Measurements from ENCODE around the gene MAPK12.

MAPK12 gene

DNA sequence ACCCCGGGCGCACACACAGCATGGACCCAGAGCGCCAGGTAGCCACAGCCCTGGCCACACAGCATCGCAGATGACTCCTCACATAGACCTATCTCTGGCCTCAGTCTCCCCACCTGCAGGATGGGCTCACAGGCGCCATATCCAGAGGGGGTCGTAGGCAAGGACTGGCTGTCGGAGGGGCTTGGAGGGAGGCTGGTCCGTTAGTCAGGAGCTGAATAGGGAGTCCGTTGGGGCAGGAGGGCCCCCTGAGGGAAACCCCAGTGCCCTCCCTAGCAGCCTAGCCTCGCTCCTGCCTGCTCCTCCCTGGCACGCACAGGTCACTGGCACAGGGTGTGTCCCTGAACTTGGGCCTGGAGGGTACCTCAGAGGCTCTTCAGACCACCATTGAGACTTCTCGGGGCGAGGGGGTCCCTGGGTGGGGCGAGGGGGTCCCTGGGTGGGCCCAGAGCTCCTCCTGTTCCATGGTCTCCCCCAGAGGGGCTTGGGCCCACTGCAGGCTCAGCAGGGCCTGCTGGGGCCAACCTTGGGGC lies 44.0 kb upstream of the MAPK12 start:
- no peaks in the 10 kb centered on the region for H3K36me3 ChIP-seq (ENCODE audit: insufficient read depth, low read length)
- H3K27me3 ChIP-seq (ENCODE audit: insufficient read depth, low read length) = peaks cover 7% of the 10 kb centered on the region; the same call in 1 of the 2 replicates
- WGBS = 84% methylated on average over 14 of the region's 14 CpGs
- H3K4me1 ChIP-seq (ENCODE audit: insufficient read depth, low read length) = peaks cover 20% of the 10 kb centered on the region; the same call in 1 of the 2 replicates
- no peak overlapping the region for H3K9ac ChIP-seq (ENCODE audit: low read depth, low read length)
- peak overlapping the region; percentile 74; the same call in 1 of the 2 replicates for H3K4me3 ChIP-seq (ENCODE audit: low read length)
- H3K9me3 ChIP-seq (ENCODE audit: insufficient read depth, low read depth, low read length) = no peaks in the 10 kb centered on the region
- no peak overlapping the region for H3K27ac ChIP-seq (ENCODE audit: low read depth, low read length)

DNA sequence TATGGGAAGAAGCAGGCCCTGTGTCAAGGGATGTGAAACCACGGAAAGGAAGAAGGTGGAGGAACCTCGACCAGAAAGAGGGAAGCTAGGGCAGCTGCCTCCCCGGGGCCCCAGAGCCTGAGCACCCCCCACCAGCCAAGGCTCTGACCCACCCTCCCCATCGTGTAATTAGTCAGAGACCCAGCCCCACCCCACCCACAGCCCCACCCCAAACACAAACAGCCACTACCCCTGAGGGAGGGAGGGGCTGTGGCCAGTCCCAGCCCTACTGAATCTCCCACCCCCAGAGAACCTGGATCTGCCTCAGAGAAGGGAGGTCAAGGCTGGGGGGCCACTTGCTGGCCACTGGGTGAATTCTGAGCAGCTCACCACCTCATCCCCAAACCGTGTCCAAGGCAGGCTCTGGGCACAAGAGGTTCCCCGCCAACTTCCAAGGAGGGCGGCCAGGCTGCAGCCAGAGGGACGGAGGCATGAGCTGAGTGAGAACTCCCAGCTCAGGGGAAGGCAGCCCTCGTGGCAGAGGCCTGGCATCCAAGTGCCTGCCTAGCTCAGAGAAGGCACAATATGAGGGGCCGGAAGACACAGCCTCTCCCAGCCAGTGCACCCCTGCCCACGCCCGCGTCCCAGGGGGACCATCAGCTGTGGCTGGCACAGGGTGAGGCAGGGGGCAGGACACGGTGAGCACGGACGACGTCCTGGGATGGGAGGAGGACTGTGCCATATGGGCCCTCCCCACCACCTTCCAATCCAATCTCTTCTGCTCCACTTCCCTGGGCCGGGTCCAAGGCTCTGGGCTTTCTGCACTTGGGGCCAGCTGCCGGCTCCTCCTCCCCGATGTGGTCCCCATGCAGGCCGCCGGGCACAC lies 43.3 kb upstream of the MAPK12 start:
- Histone ChIP-seq H3K36me3 (ENCODE audit: insufficient read depth, low read length) (no peaks in the 10 kb centered on the region), H3K9ac (ENCODE audit: low read depth, low read length) (no peak overlapping the region), H3K27ac (ENCODE audit: low read depth, low read length) (no peak overlapping the region), H3K9me3 (ENCODE audit: insufficient read depth, low read depth, low read length) (no peaks in the 10 kb centered on the region), H3K4me3 (ENCODE audit: low read length) (no peak overlapping the region), H3K27me3 (ENCODE audit: insufficient read depth, low read length) (peaks cover 11% of the 10 kb centered on the region), H3K4me1 (ENCODE audit: insufficient read depth, low read length) (peaks cover 20% of the 10 kb centered on the region; the same call in 1 of the 2 replicates)
- 91% methylated on average over 20 of the region's 22 CpGs for WGBS

DNA sequence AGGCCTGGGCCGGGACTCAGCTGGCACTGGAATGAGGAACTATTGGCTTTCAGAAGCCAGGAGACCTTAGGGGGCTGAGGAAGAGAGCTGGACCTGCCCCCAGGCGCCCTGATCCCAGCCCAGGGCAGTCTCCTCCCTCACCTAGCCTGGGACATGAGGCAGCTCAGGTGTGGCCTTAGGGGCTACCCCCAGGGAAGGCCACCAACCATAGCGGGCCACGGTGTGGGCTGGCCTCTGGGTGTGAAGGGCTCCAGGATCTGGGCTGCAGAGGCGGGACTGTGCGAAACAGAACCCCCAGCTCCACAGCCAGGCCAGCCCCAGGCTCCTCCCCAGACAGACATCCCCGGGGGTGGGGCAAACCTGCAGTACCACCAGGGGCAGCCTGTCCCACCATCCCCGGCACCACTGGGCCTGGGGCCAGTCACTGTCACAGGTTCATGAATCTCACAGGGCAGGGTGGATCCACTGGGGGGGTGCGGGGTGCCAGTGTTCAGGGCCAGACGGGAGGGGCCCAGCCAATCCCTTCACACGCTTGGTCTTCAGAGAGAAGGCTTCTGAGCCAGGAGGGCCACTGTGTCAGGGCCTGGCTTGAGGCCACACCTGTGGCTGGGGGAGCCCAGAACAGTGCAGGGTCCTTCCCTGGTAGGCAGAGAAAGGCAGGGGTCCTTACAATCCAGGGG lies 42.5 kb upstream of the MAPK12 start:
- H3K27ac ChIP-seq (ENCODE audit: low read depth, low read length) = no peak overlapping the region
- peaks cover 18% of the 10 kb centered on the region; the same call in 1 of the 2 replicates for H3K4me1 ChIP-seq (ENCODE audit: insufficient read depth, low read length)
- no peak overlapping the region for H3K4me3 ChIP-seq (ENCODE audit: low read length)
- H3K36me3 ChIP-seq (ENCODE audit: insufficient read depth, low read length) = no peaks in the 10 kb centered on the region
- H3K27me3 ChIP-seq (ENCODE audit: insufficient read depth, low read length) = peaks cover 12% of the 10 kb centered on the region
- WGBS = 72% methylated on average over 11 of the region's 11 CpGs
- H3K9ac ChIP-seq (ENCODE audit: low read depth, low read length) = no peak overlapping the region
- H3K9me3 ChIP-seq (ENCODE audit: insufficient read depth, low read depth, low read length) = no peaks in the 10 kb centered on the region

DNA sequence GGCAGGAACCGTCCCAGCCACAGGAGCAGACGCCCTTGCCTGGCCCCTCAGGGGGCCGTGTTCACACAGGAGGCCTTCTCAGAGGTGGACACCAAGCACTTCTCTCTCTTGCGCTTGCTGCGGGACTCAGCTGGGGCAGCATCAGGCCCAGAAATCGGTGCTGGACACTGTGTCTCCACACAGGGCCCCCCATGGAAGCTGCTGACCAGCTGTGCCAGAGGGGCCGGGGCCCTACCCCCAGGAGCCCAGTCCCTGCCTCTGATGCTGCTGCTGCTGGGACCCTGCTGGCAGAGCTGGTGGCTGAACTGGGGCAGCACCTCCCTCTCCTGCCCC lies 42.0 kb upstream of the MAPK12 start:
- Histone ChIP-seq H3K9me3 (ENCODE audit: insufficient read depth, low read depth, low read length) (no peaks in the 10 kb centered on the region), H3K9ac (ENCODE audit: low read depth, low read length) (no peak overlapping the region), H3K27ac (ENCODE audit: low read depth, low read length) (no peak overlapping the region), H3K36me3 (ENCODE audit: insufficient read depth, low read length) (no peaks in the 10 kb centered on the region), H3K27me3 (ENCODE audit: insufficient read depth, low read length) (peaks cover 12% of the 10 kb centered on the region), H3K4me3 (ENCODE audit: low read length) (no peak overlapping the region), H3K4me1 (ENCODE audit: insufficient read depth, low read length) (peaks cover 13% of the 10 kb centered on the region; the same call in 1 of the 2 replicates)
- 82% methylated on average over 7 of the region's 7 CpGs for WGBS

DNA sequence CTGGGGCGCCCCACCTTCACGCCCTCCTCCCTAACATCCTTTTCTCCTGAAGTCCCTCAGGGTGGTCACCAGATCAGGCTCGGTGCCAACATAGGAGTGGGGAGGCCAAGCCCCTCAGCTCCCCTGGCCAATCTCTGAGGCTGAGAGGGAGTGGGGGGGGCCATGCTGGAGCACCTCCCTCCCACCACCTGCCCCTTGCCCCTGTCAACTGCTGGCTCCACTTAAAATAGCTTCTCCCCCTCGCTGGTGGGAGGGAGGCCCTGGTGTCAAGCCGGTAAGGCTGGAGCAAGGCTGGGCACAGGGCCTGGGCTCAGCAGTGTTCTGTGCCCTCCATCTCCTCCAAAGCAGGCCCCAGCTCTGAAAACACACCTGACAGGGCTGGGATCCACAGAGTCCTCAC lies 41.1 kb upstream of the MAPK12 start:
- Histone ChIP-seq H3K9me3 (ENCODE audit: insufficient read depth, low read depth, low read length) (no peaks in the 10 kb centered on the region), H3K36me3 (ENCODE audit: insufficient read depth, low read length) (no peaks in the 10 kb centered on the region), H3K4me1 (ENCODE audit: insufficient read depth, low read length) (peaks cover 12% of the 10 kb centered on the region; the same call in 1 of the 2 replicates), H3K9ac (ENCODE audit: low read depth, low read length) (no peak overlapping the region), H3K27me3 (ENCODE audit: insufficient read depth, low read length) (peaks cover 12% of the 10 kb centered on the region), H3K4me3 (ENCODE audit: low read length) (no peak overlapping the region), H3K27ac (ENCODE audit: low read depth, low read length) (no peak overlapping the region)
- 73% methylated on average over 5 of the region's 5 CpGs for WGBS

DNA sequence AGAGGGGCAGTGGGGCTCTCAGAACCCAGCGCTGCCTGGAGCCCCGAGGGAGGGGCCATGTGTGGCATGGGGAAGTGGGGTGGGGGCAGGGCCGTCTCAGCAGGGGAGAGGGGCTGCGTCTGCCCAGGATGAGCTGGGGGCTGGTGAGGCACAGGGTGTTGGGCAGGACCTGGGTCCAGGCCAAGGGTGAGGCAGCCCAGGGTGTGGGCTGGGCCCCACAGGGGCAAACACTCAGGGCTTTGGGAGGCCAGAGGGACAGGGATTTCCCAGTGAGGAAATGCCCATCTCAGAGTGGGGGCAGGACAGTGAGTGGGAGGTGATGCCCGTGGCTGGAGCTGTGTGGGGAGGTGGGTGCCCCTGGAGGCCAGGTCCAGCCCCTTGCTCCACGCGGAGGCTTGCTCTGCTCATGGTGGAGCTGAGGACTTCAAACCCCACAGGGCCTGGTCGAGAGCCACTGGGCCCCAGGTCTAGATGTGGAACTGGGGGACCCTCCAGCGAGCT lies 40.6 kb upstream of the MAPK12 start:
- Histone ChIP-seq H3K9ac (ENCODE audit: low read depth, low read length) (no peak overlapping the region), H3K27ac (ENCODE audit: low read depth, low read length) (no peak overlapping the region), H3K9me3 (ENCODE audit: insufficient read depth, low read depth, low read length) (no peaks in the 10 kb centered on the region), H3K27me3 (ENCODE audit: insufficient read depth, low read length) (peaks cover 12% of the 10 kb centered on the region), H3K36me3 (ENCODE audit: insufficient read depth, low read length) (no peaks in the 10 kb centered on the region), H3K4me1 (ENCODE audit: insufficient read depth, low read length) (peaks cover 12% of the 10 kb centered on the region; the same call in 1 of the 2 replicates), H3K4me3 (ENCODE audit: low read length) (no peak overlapping the region)
- WGBS = 86% methylated on average over 9 of the region's 9 CpGs

DNA sequence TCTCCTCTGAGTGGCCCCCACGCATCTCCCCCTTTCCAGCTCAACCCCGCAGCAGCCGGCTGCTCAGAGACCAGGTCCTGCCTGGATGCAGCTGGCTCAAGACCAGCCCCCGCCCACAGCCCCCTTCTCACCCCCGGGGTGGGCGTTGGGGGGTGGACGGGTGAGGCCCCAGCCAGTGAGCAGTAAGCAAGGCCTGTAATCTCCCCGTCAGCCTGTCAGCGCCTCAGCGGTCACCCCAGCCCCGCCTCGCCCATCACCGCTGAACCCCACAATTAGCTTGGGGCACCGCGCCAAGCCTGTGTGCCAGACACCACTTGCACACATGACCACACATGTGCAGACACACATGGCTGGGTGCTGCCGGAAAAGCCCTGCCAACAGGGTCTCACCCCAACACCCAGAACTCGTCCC lies 40.1 kb upstream of the MAPK12 start:
- peaks cover 9% of the 10 kb centered on the region for H3K27me3 ChIP-seq (ENCODE audit: insufficient read depth, low read length)
- no peak overlapping the region for H3K9ac ChIP-seq (ENCODE audit: low read depth, low read length)
- H3K4me1 ChIP-seq (ENCODE audit: insufficient read depth, low read length) = peaks cover 12% of the 10 kb centered on the region; the same call in 1 of the 2 replicates
- no peaks in the 10 kb centered on the region for H3K9me3 ChIP-seq (ENCODE audit: insufficient read depth, low read depth, low read length)
- no peak overlapping the region for H3K4me3 ChIP-seq (ENCODE audit: low read length)
- no peak overlapping the region for H3K27ac ChIP-seq (ENCODE audit: low read depth, low read length)
- H3K36me3 ChIP-seq (ENCODE audit: insufficient read depth, low read length) = no peaks in the 10 kb centered on the region
- 92% methylated on average over 17 of the region's 17 CpGs for WGBS

DNA sequence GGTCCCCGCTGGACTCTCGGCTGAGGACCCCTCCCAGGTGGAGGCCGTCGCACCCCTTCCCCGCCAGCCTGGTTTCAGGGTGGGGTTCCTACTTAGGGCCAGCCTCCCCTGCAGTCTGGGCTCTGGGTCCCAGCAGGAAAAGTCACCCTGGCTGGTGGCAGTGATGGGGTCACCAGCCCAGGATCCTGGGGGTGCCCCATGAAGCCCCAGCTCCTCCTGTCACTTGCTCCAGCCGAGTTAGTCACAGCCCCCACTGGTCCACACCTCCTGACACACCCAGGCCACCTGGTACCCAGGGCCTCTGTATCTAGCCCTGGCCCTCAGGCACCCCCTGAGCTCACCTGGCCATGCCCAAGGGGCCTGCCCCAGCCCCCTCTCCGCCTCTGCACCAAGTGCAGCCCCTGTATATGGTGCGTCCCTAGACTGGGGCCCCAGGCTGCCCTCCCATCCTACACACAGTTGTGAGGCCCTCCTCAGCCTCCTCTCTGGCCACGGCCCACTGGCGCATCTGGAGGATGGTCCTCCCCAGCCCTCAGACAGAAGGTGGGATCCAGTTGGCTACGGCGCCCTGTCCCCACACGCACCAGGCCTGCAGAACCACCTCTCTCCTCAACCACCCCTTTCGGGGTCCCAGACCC lies 39.3 kb upstream of the MAPK12 start:
- Histone ChIP-seq H3K27ac (ENCODE audit: low read depth, low read length) (no peak overlapping the region), H3K4me3 (ENCODE audit: low read length) (peak overlapping the region; percentile 47; the same call in 1 of the 2 replicates), H3K9ac (ENCODE audit: low read depth, low read length) (no peak overlapping the region), H3K36me3 (ENCODE audit: insufficient read depth, low read length) (no peaks in the 10 kb centered on the region), H3K9me3 (ENCODE audit: insufficient read depth, low read depth, low read length) (no peaks in the 10 kb centered on the region), H3K27me3 (ENCODE audit: insufficient read depth, low read length) (peaks cover 5% of the 10 kb centered on the region), H3K4me1 (ENCODE audit: insufficient read depth, low read length) (peaks cover 6% of the 10 kb centered on the region; the same call in 1 of the 2 replicates)
- WGBS = 67% methylated on average over 14 of the region's 14 CpGs

DNA sequence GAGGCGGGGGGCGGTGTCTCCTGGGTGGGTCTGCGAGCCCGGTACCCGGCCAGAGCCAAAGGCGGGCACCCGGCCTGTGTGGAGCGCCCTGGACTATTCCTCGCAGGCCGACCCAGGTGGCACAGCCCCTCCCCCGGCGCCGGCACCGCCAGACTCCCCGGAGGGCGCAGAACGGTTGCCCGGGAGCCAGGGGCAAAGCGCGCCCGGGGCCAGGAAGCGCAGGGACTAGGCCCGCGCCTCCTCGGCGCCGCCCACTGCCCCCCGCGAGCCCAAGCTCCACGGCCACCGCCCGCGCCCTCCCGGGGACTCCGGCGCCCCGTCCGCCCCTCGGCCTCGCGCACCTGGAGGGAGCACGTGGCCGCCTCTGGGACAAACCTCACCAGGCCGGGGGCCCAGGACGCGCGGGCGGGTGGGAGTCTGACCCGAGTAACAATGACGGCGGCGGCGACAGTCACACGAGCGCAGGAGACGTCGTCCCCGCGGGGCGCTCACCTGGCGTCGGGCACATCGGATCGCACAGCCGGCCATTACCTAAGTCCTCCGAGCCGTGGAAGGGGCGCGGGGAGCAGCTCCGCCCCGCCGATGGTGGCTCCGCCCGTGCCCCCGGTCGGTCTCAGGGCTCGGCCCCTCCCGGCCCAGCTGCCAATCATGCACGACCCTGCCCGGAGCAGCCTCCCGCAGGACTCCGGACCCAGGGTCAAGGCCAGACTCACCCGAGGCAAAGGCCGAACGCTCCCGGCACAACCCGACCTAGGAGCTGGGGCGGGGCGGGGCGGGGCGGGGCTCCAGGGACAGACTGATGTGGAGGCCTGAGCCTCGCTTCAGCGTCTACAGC lies 38.5 kb upstream of the MAPK12 start:
- Histone ChIP-seq H3K9ac (ENCODE audit: low read depth, low read length) (peak overlapping the region; percentile 17), H3K36me3 (ENCODE audit: insufficient read depth, low read length) (no peaks in the 10 kb centered on the region), H3K27ac (ENCODE audit: low read depth, low read length) (no peak overlapping the region), H3K4me1 (ENCODE audit: insufficient read depth, low read length) (peaks cover 5% of the 10 kb centered on the region; the same call in 1 of the 2 replicates), H3K4me3 (ENCODE audit: low read length) (peak overlapping the region; percentile 47), H3K9me3 (ENCODE audit: insufficient read depth, low read depth, low read length) (no peaks in the 10 kb centered on the region), H3K27me3 (ENCODE audit: insufficient read depth, low read length) (peaks cover 5% of the 10 kb centered on the region)
- whole genome bisulfite sequencing = 3% methylated on average over 93 of the region's 93 CpGs
